ENCODE measurements around the gene NUCB1. TPM values are rescaled to one million over a fixed set of nuclear protein-coding genes. Genes with fewer than 3 reads are reported as not detected.
"Not testable (repeated sequence)": the region's sequence is repeated elsewhere in the genome, so short reads cannot be mapped to it uniquely, and the experiment has no call there.

Gene NUCB1
- total RNA-seq, 4 donors from 2014 or later = 98.5 to 211 (median 173) TPM

GRCh38 chr19:48896191-48896720, 3.9 kb upstream of the NUCB1 start:
- peaks cover 0 to under 1% of the 10 kb centered on the region in 2 donors for H3K4me1 ChIP-seq
- peak overlapping the region; percentile 33 to 37 for H3K4me3 ChIP-seq
- no peaks in the 10 kb centered on the region for H3K9me3 ChIP-seq
- peak overlapping the region; percentile 88 to 91 for H3K27ac ChIP-seq
- H3K36me3 ChIP-seq = no peaks in the 10 kb centered on the region
- DNase-seq = peak; percentile 79 to 81
- intact Hi-C loops (cut with DNase I; ENCODE audit: low total_unique reads) = loop anchor here (10.0 kb wide), 1 partner anchor 69 kb away; the partner anchor contains the start of gene FTL
- H3K27me3 ChIP-seq = no peaks in the 10 kb centered on the region
- TF ChIP-seq CTCF (IDR thresholded peaks at IDR 0.05) = no peak

GRCh38 chr19:48897181-48897580, 2.9 kb upstream of the NUCB1 start:
- peak overlapping the region; percentile 88 to 91 for H3K27ac ChIP-seq
- intact Hi-C loops (cut with DNase I; ENCODE audit: low total_unique reads) = loop anchor here (10.0 kb wide), 1 partner anchor 68 kb away; the partner anchor contains the start of gene FTL
- peaks cover 0 to 8% of the 10 kb centered on the region in 2 donors for H3K4me1 ChIP-seq
- no peaks in the 10 kb centered on the region for H3K9me3 ChIP-seq
- no peak for DNase-seq
- no peaks in the 10 kb centered on the region for H3K27me3 ChIP-seq
- no peaks in the 10 kb centered on the region for H3K36me3 ChIP-seq
- no peak overlapping the region for H3K4me3 ChIP-seq
- TF ChIP-seq POLR2A (IDR thresholded peaks at IDR 0.05) (no peak), CTCF (IDR thresholded peaks at IDR 0.05) (no peak)

GRCh38 chr19:48899386-48899749, 744 bp upstream of the NUCB1 start:
- not testable (repeated sequence) for H3K9me3 ChIP-seq, H3K27me3 ChIP-seq, DNase-seq, H3K4me1 ChIP-seq, H3K36me3 ChIP-seq
- Histone ChIP-seq H3K27ac (peak overlapping the region; percentile 89 to 98), H3K4me3 (peak overlapping the region; percentile 67 to 89)
- intact Hi-C loops (cut with DNase I; ENCODE audit: low total_unique reads) = loop anchor here (10.0 kb wide), 1 partner anchor 65 kb away; the partner anchor contains the start of gene FTL

- intact Hi-C loops (cut with DNase I; ENCODE audit: low total_unique reads) = no loop called here
- H3K4me1 ChIP-seq = peaks cover 0 to 9% of the 10 kb centered on the region in 2 donors
- no peak for DNase-seq
- H3K27me3 ChIP-seq = no peaks in the 10 kb centered on the region
- peak overlapping the region; percentile 89 to 98 for H3K27ac ChIP-seq
- TF ChIP-seq POLR2A (IDR thresholded peaks at IDR 0.05) (no peak), CTCF (IDR thresholded peaks at IDR 0.05) (no peak)
- no peaks in the 10 kb centered on the region for H3K36me3 ChIP-seq
- peak overlapping the region; percentile 67 to 89 for H3K4me3 ChIP-seq
- no peaks in the 10 kb centered on the region for H3K9me3 ChIP-seq
These were observed 630 bp downstream of the NUCB1 start for GRCh38 chr19:48900477-48901406.

GRCh38 chr19:48902291-48902690, 2.2 kb downstream of the NUCB1 start:
- H3K9me3 ChIP-seq; H3K27ac ChIP-seq; H3K4me1 ChIP-seq; DNase-seq; H3K27me3 ChIP-seq; H3K36me3 ChIP-seq; H3K4me3 ChIP-seq; intact Hi-C loops (cut with DNase I; ENCODE audit: low total_unique reads): not testable (repeated sequence)

GRCh38 chr19:48903788-48904187, 3.7 kb downstream of the NUCB1 start:
- H3K27me3 ChIP-seq; DNase-seq; intact Hi-C loops (cut with DNase I; ENCODE audit: low total_unique reads); H3K27ac ChIP-seq; H3K36me3 ChIP-seq; H3K4me3 ChIP-seq; H3K9me3 ChIP-seq; H3K4me1 ChIP-seq: not testable (repeated sequence)

All from uterus (tissue), 4 donors.